Measurements from ENCODE around the gene VAV3.

The VAV3 gene

DNA sequence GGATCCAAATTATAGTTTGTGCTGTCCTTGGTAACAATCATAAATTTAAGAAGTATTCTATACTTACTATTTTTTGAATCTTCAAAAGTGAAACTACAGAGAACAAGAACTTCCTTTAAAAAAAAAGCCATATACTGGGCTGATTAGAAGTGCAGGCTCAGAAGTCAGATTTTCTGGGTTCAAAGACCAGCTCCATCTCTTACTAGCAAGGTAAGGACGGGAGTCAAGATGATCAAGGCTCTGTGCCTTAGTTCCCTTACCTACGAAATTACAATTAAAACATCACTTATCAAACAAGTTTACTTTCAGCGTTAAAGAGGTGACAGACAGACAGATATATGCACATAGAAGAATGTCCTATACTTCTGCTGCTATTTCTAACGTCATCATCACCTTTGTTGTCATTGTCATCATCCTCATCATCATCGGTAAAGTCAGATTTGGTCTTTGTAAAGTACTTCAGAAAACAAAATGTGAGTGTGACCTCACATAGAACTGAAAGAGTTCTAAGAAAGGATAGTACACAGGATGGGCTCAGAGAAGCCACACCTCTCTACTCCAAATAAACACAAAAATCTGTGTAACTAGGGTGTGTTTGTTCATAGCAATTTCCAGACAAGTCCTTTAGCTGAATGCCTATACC is 178.7 kb downstream of the VAV3 start:
- TF ChIP-seq CTCF (IDR thresholded peaks at IDR 0.05; ENCODE audit: low read length, missing control alignments): no peak
- no peak for DNase-seq (ENCODE audit: low read depth)
- no peak overlapping the region for H3K4me3 ChIP-seq (replicated peaks; ENCODE audit: low read depth, low read length)

DNA sequence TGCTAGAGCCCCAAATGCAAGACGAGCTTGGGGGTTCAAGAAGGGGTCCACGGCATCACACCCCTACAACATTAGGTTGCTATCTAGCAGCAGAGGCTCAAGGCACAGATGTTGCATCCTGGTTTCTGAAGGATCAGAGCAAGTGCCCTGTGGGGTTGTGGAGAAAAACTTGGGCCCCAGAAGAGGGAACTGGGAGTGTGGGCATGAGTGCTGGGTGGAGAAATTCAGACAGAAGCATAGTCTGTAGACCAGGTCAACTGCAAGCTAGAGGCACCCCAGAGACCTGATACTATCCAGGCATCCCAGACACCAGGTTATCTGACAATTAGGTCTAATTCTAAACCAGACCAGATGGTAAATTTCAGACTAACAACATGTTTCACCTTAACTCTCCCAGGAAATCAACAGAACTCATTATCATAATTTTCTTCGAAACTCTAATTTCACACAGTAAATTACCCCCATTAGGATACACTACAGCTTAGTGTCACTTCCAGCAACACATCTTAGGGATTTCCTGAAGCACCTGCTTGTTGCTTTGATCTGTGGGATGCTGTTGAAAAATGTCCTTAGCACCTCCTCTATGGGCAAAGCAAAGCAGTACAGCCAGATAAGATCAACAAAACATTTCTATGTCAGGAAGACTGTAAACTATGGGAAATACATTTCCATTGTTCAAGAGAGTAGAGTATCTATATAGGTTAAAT is 179.3 kb downstream of the VAV3 start:
- no peak overlapping the region for H3K4me3 ChIP-seq (replicated peaks; ENCODE audit: low read depth, low read length)
- no peak for TF ChIP-seq CTCF (IDR thresholded peaks at IDR 0.05; ENCODE audit: low read length, missing control alignments)
- no peak for DNase-seq (ENCODE audit: low read depth)

GRCh38 chr1:107782217-107782845 is 182.6 kb downstream of the VAV3 start:
- H3K4me3 ChIP-seq (replicated peaks; ENCODE audit: low read depth, low read length): no peak overlapping the region
- peak; percentile 56 for TF ChIP-seq CTCF (IDR thresholded peaks at IDR 0.05; ENCODE audit: low read length, missing control alignments)
- DNase-seq (ENCODE audit: low read depth): peak; percentile 79

- no peak for DNase-seq (ENCODE audit: low read depth)
- no peak for TF ChIP-seq CTCF (IDR thresholded peaks at IDR 0.05; ENCODE audit: low read length, missing control alignments)
- H3K4me3 ChIP-seq (replicated peaks; ENCODE audit: low read depth, low read length): no peak overlapping the region
Measured at GRCh38 chr1:107781245-107781644, 183.7 kb downstream of the VAV3 start.

- DNase-seq (ENCODE audit: low read depth): no peak
- no peak overlapping the region for H3K4me3 ChIP-seq (replicated peaks; ENCODE audit: low read depth, low read length)
- TF ChIP-seq CTCF (IDR thresholded peaks at IDR 0.05; ENCODE audit: low read length, missing control alignments): no peak
Measured at GRCh38 chr1:107777664-107778047, 187.3 kb downstream of the VAV3 start.

GRCh38 chr1:107776900-107777663 is 187.9 kb downstream of the VAV3 start:
- H3K4me3 ChIP-seq (replicated peaks; ENCODE audit: low read depth, low read length): no peak overlapping the region
- DNase-seq (ENCODE audit: low read depth): no peak
- TF ChIP-seq CTCF (IDR thresholded peaks at IDR 0.05; ENCODE audit: low read length, missing control alignments): no peak
